VCaP (cell line): ENCODE measurements around the gene PHF21B.

Experiments used
- H3K27ac ChIP-seq: fragments of 450-650 bp; 2 replicates; pipeline ENCODE4 v1.5.1; 2017
- TF ChIP-seq, protein P1 (sequence below): fragments of 450-650 bp; conservative IDR thresholded peaks from 2 replicates; pipeline ENCODE4 v1.5.1; 2017; ENCODE audit warnings: mild to moderate bottlenecking, moderate library complexity

The PHF21B gene

DNA sequence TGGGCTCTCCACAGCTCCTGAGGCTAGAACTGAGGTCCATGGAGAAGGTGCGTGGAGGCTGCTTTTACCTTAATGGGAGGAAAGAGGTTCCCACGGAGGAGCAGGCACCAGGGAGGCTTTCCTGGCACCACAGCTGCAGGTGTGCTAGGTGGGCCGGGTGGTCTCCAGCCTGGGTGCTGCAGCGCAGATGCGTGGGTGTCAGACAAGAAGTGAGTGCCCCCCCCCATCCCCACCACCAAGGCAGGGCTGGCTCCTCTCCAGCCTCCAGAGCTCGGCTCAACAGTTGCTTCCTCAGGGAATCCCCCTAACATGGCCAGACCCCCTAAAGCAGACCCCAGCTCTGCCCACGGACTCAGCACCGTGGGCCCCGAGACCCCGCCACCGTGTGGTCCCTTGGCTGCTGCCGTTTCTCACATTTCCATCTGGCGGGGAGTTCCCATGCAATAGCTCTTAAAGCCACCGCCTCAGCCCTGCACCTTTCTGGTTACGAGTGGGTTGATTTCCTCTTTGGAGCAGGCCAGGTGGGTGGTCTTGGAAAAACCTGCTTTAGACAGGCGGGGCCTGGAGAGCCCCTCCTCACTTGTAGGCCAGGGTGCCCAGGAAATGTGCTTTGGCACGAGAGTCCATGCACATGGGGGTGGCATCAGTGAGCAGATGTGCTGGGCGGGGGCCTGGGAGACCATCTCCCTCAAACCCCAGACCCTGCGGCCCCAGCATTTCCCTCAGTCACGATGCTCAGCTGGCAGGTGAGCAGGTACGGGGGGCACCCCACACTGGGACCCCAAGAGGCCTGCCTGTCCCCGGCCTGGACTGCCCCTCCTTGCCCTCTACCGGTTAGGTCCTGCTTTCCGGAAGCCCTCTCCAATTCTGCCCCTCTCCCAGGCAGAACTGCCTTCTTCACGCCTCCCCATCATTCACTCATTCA lies 163.7 kb downstream of the PHF21B start:
- TF ChIP-seq, protein P1, sequence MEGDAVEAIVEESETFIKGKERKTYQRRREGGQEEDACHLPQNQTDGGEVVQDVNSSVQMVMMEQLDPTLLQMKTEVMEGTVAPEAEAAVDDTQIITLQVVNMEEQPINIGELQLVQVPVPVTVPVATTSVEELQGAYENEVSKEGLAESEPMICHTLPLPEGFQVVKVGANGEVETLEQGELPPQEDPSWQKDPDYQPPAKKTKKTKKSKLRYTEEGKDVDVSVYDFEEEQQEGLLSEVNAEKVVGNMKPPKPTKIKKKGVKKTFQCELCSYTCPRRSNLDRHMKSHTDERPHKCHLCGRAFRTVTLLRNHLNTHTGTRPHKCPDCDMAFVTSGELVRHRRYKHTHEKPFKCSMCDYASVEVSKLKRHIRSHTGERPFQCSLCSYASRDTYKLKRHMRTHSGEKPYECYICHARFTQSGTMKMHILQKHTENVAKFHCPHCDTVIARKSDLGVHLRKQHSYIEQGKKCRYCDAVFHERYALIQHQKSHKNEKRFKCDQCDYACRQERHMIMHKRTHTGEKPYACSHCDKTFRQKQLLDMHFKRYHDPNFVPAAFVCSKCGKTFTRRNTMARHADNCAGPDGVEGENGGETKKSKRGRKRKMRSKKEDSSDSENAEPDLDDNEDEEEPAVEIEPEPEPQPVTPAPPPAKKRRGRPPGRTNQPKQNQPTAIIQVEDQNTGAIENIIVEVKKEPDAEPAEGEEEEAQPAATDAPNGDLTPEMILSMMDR = no peak
- no peak overlapping the region for H3K27ac ChIP-seq

DNA sequence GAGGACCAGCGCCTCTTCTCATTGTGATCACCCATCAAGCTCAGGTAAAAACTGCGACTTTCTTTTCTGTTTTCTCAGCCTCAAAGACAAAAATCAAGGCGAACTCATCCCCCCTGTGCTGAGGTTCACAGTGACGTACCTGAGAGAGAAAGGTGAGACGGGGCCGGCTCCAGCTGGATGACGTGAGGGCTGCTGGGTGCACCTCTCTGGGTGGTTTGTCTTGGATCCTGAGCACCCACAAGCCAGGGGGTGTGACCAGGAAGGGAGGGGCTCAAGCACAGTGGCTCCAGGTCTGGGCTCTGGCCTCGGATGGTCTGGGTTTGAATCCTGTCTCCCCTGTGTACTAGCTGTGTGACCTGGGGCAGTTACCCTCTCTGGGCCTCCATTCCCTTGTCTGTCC lies 164.6 kb downstream of the PHF21B start:
- TF ChIP-seq, protein P1 = no peak
- no peak overlapping the region for H3K27ac ChIP-seq

DNA sequence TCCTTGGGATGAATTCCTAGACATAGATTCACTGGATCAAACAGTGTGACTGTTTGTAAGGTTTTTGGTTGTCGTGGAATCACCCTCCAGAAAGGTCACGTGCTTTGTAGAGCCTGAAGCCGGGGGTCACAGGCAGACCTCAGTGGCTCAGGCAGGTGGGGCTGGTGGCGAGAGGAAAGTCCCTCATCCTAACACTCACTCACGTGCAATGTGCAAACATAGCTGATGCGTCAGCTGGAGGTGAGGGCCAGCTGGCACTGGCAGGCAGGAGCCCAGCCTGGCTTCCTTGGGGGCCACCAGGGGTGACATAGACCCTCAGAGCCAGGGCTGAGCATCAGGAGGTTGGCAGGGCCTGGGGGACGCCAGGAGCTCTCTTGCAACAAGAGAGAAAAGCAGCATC lies 167.4 kb downstream of the PHF21B start:
- no peak overlapping the region for H3K27ac ChIP-seq
- TF ChIP-seq, protein P1 = no peak

DNA sequence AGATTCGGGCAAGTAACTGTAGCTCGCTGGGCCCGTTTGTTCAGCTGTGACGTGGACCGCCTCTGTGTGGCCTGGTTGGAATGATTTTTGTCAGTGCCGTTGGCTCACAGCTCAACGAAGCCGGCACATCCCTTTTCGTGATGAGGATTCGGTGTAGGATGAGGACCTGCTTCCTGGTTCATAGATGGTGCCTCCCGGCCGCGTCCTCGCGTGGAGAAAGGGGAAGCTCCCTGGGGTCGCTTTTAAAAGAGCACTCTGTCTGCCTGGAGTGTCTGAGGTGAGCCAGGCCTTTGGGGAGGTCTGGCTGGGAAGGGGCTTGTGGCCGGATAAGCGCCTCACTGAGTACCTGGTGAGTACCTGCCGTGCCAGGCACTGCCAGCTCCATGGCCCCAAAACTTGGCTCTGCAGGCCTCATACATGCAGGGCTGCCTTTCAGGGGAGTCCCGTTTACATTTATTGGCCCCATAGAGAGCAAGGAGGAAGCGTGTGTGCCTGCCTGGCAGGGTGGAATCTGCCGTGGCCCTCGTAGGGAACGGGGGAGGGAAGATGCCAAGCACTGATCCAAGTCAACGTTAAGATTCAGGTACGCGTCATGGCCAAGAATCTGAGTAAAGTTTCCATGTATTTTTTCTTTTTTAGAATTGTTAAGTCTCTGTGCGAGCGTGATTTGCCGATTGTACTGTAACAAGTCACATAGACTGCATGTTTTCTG lies 169.0 kb downstream of the PHF21B start:
- no peak overlapping the region for H3K27ac ChIP-seq
- TF ChIP-seq, protein P1 = no peak

DNA sequence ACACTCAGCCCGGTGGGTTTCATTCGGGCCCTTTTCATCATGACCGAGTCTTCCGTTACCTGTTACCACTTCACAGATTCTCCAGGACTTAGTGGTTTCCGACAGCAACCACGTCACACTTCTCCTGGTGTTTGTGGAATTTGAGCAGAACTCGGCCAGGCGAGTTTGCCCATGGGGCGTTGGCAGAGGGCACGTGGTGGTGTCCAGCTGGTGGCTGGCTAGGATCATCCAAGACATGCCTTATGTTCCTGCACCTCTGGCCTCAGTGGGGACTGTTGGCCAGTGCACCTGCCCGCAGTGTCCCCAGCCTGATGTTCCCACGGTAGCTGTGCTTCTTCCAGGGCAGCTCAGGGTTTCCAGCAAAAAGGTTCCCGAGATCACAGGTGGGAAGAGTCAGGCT lies 170.1 kb downstream of the PHF21B start:
- no peak overlapping the region for H3K27ac ChIP-seq
- TF ChIP-seq, protein P1 = no peak

DNA sequence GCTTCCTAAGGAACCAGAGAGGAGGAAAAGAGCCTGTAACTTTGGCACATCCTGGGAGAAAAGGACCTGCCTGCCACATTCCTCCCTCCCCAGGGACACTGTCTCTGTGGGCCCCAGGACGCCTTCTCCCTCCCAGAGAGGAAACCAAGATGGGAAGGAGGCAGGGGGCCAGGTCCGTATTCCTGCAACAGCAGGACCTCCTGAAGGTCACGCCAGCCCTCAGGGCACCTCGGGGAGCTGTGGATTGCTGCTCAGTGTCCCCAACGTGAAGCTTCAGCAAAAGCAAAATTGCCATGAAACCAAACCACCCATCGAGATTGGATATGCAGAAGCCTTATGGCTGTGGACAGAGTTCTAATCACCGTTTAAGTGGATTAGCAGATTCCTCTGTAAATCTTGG lies 170.7 kb downstream of the PHF21B start:
- TF ChIP-seq, protein P1 = no peak
- H3K27ac ChIP-seq = no peak overlapping the region

DNA sequence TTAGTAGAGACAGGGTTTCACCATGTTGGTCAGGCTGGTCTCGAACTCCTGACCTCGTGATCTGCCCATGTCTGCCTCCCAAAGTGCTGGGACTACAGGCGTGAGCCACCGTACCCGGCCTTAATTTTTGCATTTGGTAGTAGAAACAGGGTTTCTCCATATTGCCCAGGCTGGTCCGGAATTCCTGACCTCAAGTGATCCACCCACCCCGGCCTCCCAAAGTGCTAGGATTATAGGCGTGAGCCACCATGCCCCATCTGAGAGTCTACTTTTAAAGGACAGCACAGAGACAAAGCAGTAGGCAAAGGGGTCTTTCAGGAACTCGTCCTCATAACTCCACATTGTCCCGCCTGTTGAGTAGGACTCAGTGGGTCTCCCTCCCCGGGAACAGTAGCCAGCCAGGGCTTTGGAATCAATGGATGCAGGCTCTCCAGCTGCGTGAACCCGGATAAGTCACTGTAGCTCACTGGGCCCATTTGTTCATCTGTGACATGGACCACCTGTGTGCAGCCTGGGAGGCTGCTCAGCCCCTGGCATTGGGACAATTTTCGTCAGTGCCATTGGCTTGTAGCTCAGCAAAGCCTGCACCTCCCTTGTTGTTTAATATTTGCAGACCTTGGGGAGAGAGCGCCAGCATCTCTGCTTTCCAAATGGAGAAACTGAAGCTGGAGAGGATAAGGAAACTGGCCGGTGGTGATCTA lies 171.3 kb downstream of the PHF21B start:
- no peak overlapping the region for H3K27ac ChIP-seq
- TF ChIP-seq, protein P1 = no peak
